Spleen (tissue), 7 donors: ENCODE measurements around the gene CEBPE.

Source experiments
- CTCF ChIP-seq, 11 experiments: fragments of 200-600 bp in 7 of 11; fragments of 450-650 bp in 4 of 11; sonication (generic) in 4 of 11; IDR thresholded peaks in 8 of 11; conservative IDR thresholded peaks in 3 of 11; 1 replicate in 7 of 11; 2 replicates in 4 of 11; pipeline versions ENCODE4 v1.4.0 to v1.8.0; 2016 to 2021; ENCODE audit warnings: antibody characterized with exemption in 11 of 11, inconsistent platforms in 4 of 11, mild to moderate bottlenecking in 1 of 11
- POLR2A ChIP-seq, 3 donors: fragments of 450-650 bp; IDR thresholded peaks; one replicate each; pipeline ENCODE4 v1.5.1; 2017; ENCODE audit warnings: antibody characterized with exemption in 3 of 3, mild to moderate bottlenecking in 1 of 3
- donor health status: DM: no; HTN: no; CAD: no; lungs with moderate emphysema.
- donor health status: DM: no; HTN: no; CAD: no.
- donor health status: DM: no; HTN: no; CAD: no.

GRCh38 chr14:23123419-23123818 is 4.4 kb upstream of the CEBPE start:
- TF ChIP-seq CTCF (IDR thresholded peaks at IDR 0.05 in 8 of 11, conservative IDR thresholded peaks at IDR 0.05 in 3 of 11) (no peak), POLR2A (IDR thresholded peaks at IDR 0.05) (no peak)
